ENCODE data around the gene CORO6. TPM values are rescaled to one million over a fixed set of nuclear protein-coding genes. Genes with fewer than 3 reads are reported as not detected.
A peak's percentile ranks its signal among the peaks of the same experiment; 100 is the strongest.

Gene CORO6
- polyA plus RNA-seq, 1 donor (not counting 4 experiments of a cell fraction or from before 2014, with no cell fraction given) = 20.5 TPM

DNA sequence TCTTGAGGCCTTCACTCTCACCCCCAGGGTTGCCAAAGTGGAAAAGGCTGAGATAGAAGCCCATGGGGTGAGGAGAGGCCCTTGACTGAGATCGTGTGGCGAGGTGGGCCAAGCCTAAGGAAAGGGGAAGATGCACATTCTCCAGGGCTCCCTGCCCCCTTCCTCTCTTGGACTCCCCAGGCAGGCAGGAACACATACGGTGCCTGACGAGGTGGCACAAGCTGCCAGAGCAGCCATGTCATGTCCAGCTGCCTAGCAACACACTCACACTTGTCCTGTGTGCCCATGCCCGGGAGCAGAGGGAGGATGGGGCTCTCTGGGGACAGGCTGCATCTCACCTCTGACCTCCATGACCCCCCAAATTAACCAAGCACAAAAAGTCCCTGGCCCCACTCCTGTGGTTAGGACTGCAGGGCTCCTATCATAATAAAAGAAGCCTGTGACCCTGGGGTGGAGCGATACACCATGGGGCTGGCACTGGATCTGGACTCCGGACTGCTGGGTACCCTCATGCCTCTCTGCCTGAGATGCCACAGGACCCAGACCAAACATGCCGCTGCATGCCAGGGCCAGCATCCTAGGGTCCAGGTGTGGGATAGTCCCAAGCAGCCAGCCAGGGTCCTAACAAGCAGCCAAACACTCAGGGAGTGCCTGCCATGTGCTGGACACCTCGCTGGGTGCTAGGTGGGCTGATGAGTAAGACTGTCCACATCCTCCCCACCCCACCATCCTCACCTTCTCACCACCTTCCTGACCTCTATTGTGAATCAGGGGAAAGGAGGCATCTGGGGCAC is 35.8 kb downstream of the CORO6 start:
- no peak overlapping the region for H2AFZ ChIP-seq (ENCODE audit: control insufficient read depth, low read length)
- FAIRE-seq (peak; percentile 29), DNase-seq (ENCODE audit: low read depth, low spot score) (no peak)
- peak overlapping the region; percentile 97 for H3K4me2 ChIP-seq (ENCODE audit: control insufficient read depth, extremely low read depth, insufficient read depth, low read depth, low read length)
- dilution Hi-C loops (cut with MboI; ENCODE audit: extremely low pct_ligation_motif_present, low sequenced_read_pairs) = no loop called here
- H3K9me1 ChIP-seq (ENCODE audit: control insufficient read depth, extremely low read depth, insufficient read depth, low read length) = peaks cover 22% of the 10 kb centered on the region
- H4K20me1 ChIP-seq (ENCODE audit: control insufficient read depth, extremely low read depth, insufficient read depth, low read length) = peaks cover 28% of the 10 kb centered on the region
- peak overlapping the region; percentile 3 for H3K9ac ChIP-seq (ENCODE audit: control insufficient read depth, extremely low read depth, insufficient read depth, low read length)
- peaks cover 12 to 18% of the 10 kb centered on the region in 2 experiments for H3K36me3 ChIP-seq (ENCODE audit: control insufficient read depth in 2 of 2, extremely low read depth in 1 of 2, insufficient read depth in 2 of 2, low read length in 2 of 2)
- H3K4me1 ChIP-seq (ENCODE audit: control insufficient read depth, extremely low read depth, insufficient read depth, low read length) = peaks cover 85% of the 10 kb centered on the region
- peaks cover 64% of the 10 kb centered on the region for H3K79me2 ChIP-seq (ENCODE audit: control insufficient read depth, insufficient read depth, low read length)
- no peak for TF ChIP-seq EZH2 (IDR thresholded peaks at IDR 0.05; ENCODE audit: low read length)
- TF ChIP-seq CTCF (optimal IDR thresholded peaks at IDR 0.05 in 1 of 3, IDR thresholded peaks at IDR 0.05 in 1 of 3, conservative IDR thresholded peaks at IDR 0.05 in 1 of 3; ENCODE audit: extremely low read depth in 1 of 3, insufficient read depth in 2 of 3, low read length in 3 of 3) = no peak
- H3K9me3 ChIP-seq (ENCODE audit: control insufficient read depth, low read depth, low read length) = no peaks in the 10 kb centered on the region
- H3K4me3 ChIP-seq (ENCODE audit: control insufficient read depth in 2 of 3, extremely low read depth in 1 of 3, insufficient read depth in 2 of 3, low read depth in 1 of 3, low read length in 3 of 3) = no peak overlapping the region
- H3K27me3 ChIP-seq (ENCODE audit: control insufficient read depth, extremely low read depth, insufficient read depth, low read length) = no peaks in the 10 kb centered on the region
- no peak overlapping the region for H3K27ac ChIP-seq (ENCODE audit: control insufficient read depth, insufficient read depth, low read length)

DNA sequence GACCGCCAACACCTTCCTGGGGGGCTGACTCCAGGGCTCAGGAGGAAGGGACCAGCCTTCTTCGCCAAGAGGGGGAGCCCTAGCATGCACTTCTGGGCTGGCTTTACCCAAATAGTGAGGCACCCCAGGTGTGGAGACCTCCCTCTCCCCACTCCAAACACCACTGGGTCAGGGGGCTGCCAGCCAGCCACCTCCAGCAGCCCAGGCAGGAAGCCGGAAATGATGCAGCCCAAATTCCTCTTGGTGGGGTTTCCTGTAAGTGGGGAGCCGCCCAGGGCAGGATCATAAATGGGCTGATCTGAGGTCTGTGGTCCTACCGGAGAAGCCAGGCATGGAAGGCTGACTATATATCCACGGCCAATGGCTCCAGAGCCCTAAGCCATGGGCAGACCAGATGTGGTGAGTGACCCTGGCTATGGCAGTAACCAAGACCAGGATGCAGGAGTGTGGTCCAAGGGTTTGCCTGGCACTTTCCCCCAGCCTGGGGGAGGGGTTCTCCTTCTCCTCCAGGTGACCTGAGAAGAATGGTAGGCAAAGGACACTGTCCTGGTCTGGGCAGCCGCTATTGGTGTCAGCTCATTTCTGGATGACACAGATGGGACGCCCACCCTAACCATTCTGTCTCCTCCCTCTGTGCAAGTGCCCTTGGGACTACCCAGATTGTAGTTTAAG is 37.5 kb downstream of the CORO6 start:
- peaks cover 29% of the 10 kb centered on the region for H4K20me1 ChIP-seq (ENCODE audit: control insufficient read depth, extremely low read depth, insufficient read depth, low read length)
- peaks cover 64% of the 10 kb centered on the region for H3K79me2 ChIP-seq (ENCODE audit: control insufficient read depth, insufficient read depth, low read length)
- peaks cover 79% of the 10 kb centered on the region for H3K4me1 ChIP-seq (ENCODE audit: control insufficient read depth, extremely low read depth, insufficient read depth, low read length)
- DNase-seq (ENCODE audit: low read depth, low spot score) (no peak), FAIRE-seq (no peak)
- H2AFZ ChIP-seq (ENCODE audit: control insufficient read depth, low read length) = no peak overlapping the region
- TF ChIP-seq EZH2 (IDR thresholded peaks at IDR 0.05; ENCODE audit: low read length) (no peak), CTCF (optimal IDR thresholded peaks at IDR 0.05 in 1 of 3, IDR thresholded peaks at IDR 0.05 in 1 of 3, conservative IDR thresholded peaks at IDR 0.05 in 1 of 3; ENCODE audit: extremely low read depth in 1 of 3, insufficient read depth in 2 of 3, low read length in 3 of 3) (peak in 2 of 3 experiments; percentile 23 to 61)
- no peaks in the 10 kb centered on the region for H3K9me3 ChIP-seq (ENCODE audit: control insufficient read depth, low read depth, low read length)
- H3K9ac ChIP-seq (ENCODE audit: control insufficient read depth, extremely low read depth, insufficient read depth, low read length) = no peak overlapping the region
- no peak overlapping the region for H3K27ac ChIP-seq (ENCODE audit: control insufficient read depth, insufficient read depth, low read length)
- peak overlapping the region; percentile 10 for H3K4me2 ChIP-seq (ENCODE audit: control insufficient read depth, extremely low read depth, insufficient read depth, low read depth, low read length)
- no peaks in the 10 kb centered on the region for H3K27me3 ChIP-seq (ENCODE audit: control insufficient read depth, extremely low read depth, insufficient read depth, low read length)
- no peak overlapping the region for H3K4me3 ChIP-seq (ENCODE audit: control insufficient read depth in 2 of 3, extremely low read depth in 1 of 3, insufficient read depth in 2 of 3, low read depth in 1 of 3, low read length in 3 of 3)
- dilution Hi-C loops (cut with MboI; ENCODE audit: extremely low pct_ligation_motif_present, low sequenced_read_pairs) = no loop called here
- peaks cover 22% of the 10 kb centered on the region for H3K9me1 ChIP-seq (ENCODE audit: control insufficient read depth, extremely low read depth, insufficient read depth, low read length)
- H3K36me3 ChIP-seq (ENCODE audit: control insufficient read depth in 2 of 2, extremely low read depth in 1 of 2, insufficient read depth in 2 of 2, low read length in 2 of 2) = peaks cover 15 to 22% of the 10 kb centered on the region in 2 experiments

All from keratinocyte (primary cell).